Measurements from ENCODE around the gene PUS7.

GRCh38 chr7:105477908-105478307 is 44.2 kb downstream of the PUS7 start:
- TF ChIP-seq POU2F2 (IDR thresholded peaks at IDR 0.05; ENCODE audit: low read depth, low read length) (no peak), POLR2AphosphoS5 (IDR thresholded peaks at IDR 0.05; ENCODE audit: low read depth, low read length) (no peak), POLR2A (IDR thresholded peaks at IDR 0.05; ENCODE audit: low read depth, low read length) (no peak), TAF1 (IDR thresholded peaks at IDR 0.05; ENCODE audit: low read depth, low read length) (no peak)

Data from GM12891 (cell line).